Stimulated activated CD8-positive, alpha-beta memory T cell treated with anti-CD3 and anti-CD28 coated beads, Interleukin-15, amount 100 ng/mL, for 24 hours (primary cell): ENCODE measurements around the gene EDAR.

Experiments
- DNase-seq: peaks from one replicate; pipeline ENCODE4 v3.0.0-alpha.2; 2020; ENCODE audit warnings: low read depth

Gene EDAR

DNA sequence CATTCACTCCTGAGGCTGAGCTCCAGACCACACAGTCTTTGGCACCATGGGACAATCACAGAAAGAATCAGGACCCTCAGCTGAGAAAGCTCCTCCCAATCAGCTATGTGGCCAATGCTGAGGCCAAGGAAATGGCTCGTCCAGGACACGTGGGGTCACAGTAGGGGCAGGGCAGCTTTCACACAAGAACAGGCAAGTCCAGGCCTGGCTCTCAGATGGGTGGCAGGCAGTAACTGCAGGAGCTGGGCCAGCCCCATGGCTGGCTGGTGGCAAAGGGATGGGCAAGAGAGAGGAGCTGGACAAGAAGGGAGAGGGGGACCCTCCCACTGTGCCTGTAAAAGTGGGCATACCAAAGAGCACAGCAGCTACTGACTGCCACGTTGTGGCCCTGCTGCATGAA lies 12.2 kb upstream of the EDAR start:
- DNase-seq = no peak

DNA sequence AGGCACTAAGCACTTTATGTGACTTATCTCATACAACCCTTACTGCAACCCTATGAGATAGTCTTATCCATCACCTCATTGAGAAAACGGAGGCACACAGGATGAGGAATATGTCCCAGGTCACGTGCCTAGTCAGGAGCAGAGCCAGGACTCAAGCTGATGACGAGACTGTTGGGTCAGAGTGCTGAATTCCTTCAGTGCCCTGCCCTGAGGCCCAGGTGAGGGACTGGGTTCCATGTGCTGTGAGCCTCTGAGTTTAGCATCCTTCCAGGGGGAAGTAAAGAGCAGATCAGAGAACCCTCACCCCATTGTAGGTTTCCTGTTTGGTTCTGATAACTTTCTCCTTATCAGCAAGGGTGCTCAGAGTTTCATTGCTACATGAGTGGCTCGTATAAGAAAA lies 11.7 kb upstream of the EDAR start:
- DNase-seq = no peak

DNA sequence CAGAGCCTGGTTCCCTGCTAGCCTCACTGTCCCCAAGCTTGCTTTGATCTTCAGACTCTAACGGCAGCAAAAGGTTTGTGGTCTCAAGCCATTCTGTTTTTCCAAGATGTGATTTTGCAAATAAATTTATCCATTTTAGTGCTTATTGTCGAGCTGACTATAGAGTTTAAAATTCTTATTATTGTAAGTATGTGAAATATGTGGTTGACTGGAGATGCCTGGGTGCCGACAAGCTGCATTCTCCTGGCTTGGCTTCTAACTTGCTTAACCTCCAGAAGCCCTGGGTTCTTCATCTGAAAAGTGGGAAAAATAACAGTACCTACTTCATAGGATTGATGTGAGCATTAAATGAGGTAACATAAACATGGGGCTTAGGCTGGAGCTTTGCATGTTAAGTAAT lies 9.9 kb upstream of the EDAR start:
- DNase-seq = no peak

DNA sequence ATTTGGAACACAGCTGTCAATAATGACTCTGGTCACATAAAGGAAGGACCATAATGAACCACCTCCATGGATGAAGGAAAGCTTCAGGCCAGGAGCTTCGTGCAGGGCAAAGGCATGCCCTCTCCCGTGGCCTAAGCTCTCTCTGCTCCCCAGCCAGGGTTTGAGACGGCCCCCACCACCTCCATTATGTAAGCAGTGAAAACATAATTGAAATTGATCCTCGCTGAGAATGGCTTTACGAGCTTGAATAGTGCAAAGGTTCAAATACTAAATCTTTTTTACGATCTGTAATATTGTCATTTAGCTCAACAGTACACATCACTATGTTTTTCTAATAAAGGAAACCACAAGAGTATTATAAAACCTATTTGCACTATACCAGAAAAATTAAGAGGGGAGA lies 5.2 kb upstream of the EDAR start:
- no peak for DNase-seq

DNA sequence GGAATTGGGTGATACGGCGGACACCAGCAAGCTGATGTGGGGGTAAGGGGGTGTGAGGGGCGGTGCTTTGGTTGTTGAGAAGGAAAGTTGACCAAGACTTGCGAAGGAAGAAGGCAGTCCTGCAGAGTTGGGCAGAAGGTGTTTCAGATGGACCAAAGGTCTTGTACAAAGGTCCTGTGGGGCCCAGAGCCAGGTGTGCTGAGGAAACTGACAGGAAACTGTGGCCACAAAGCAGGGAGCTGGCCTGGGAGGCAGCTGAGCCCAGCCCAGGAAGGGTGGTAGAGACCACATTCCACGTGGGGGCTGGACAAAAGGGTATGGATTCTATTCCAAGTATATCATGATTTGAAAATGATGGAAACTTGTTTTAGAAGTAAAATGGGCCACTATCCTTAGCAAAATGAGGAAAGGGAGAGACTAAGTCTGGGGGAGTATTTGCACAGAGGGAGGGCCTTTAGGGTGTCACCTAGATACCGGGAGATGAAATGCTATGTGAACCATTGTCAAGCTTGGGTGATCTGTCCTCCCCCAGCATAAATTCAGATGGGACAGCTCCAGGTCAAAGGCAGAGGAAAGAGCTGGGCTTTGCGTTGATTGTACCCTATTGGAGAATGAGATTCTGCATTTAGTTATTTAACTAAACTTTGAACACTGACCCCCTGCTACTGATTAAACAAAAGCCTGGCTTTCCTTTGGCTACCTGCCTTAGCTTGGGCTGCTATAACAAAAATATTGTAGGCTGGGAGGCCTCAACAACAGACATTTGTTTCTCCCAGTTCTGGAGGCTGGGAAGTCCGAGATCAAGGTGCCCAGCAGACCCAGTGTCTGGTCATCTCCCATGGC lies 4.3 kb upstream of the EDAR start:
- no peak for DNase-seq

DNA sequence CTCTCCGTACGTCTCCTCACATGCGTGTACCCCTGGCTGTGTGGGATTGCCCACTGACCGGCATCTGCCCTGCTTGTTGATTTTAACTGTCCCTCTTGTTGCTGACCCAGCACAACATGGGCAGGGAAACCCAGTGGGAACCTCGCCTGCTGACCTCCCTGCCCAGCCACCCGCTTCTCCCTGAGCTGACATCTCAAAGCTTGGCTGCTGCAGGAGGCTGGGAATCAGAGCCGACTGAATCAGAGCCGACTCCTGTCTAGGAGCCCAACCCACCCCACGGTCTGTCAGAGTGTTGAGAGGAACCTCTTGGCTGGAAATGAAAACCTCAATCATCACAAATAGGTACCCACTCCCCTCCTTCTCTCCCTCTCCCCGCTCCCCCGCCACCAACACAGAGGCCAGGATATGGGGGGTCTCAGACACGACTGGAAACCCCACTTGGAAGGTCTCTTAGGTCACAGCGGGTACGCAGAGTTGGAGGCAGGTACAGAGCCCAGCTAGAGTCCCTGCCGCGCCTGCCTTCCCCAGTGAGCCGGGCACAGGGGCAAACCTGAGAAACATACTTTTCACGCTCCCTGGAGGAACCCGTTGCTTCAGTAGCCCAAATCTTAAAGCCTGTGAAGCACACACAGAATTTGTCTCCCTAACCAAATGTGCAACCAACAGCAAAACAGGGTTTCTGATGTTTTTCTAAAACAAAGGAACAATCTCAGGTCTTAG lies 784 bp downstream of the EDAR start:
- no peak for DNase-seq

DNA sequence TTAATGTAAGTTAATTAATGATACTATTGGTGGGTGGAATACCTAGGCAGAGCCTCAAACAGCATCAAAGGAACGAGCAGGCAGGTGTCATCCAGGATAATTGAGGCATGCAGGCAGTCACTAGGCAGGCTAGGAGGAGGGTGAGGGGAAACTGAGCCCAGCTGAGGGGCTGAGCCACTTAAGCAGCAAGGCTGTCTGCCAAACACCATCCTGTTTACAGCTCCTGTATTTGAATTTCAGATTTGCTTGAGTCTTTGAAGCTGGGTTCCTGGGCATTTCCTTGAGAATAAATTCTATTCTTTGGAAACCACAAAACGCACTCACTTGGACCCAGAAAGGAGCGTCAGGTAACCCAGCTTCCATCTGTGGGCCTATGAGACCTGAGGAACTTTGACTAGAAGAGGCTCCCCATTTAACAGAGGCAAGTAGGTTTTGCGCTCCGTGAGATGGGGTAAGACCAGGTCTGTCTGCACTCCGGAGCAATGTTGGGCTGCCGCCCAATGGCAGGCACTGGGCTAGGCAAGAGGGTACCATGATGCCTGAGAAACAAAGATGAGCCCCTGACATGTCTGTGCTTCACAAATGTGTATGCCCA lies 2.0 kb downstream of the EDAR start:
- no peak for DNase-seq

DNA sequence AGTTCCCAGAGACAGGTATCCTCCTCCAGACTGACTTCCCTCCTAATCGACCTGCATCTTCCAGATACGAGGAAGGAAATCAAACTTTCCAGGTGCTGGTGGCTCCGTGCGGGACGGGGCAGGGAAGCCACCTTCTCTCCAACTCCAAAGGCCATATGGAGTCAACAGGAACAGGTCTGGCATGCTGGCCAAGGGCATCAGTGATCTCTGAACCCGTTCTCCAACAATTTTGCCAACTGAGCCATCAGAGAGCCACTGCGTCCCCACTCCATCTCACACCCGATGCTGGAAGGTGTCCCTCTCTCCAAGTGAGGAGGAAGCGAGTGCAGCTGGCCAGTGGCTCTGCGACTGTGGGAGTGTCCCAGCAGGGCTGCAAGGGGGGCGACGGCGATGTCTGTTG lies 5.4 kb downstream of the EDAR start:
- DNase-seq = no peak

DNA sequence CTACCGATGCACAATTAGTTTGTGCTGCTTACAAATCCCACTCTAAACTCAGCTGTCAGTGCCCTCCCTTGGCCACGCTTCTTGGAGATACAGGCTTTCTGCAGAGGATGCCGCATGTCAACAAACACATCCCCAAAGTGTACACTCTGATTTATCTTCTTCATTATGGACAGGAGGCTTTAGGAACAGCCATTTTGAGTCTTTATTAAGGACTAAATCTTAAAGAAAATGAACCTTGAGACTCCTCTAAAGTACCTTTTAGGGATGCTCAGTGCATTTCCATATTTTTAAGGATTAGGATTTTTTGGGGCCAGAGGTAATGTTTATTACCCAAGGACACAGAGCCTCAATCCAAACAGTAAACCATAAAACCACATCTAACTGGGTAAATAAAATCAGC lies 6.0 kb downstream of the EDAR start:
- DNase-seq = no peak

DNA sequence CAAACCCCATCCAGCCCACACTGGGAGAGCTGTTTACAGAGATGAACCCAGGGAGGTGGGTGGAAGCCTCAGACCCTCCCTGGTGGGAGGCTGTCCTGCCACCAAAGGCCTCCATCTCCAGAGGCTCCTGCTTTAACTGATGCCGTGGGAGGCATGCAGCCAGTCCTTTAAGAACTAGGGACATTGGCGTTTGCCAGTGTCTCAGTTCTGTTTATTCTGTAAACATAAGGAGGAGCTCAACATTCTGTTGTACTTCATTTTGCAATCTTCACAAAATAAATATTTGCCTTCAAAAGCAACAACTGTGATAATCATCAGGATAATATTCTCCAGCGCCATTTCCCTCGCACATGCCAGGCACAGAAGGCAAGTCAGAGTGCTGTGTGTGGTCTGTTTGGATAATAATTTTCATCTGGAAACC lies 6.8 kb downstream of the EDAR start:
- no peak for DNase-seq

DNA sequence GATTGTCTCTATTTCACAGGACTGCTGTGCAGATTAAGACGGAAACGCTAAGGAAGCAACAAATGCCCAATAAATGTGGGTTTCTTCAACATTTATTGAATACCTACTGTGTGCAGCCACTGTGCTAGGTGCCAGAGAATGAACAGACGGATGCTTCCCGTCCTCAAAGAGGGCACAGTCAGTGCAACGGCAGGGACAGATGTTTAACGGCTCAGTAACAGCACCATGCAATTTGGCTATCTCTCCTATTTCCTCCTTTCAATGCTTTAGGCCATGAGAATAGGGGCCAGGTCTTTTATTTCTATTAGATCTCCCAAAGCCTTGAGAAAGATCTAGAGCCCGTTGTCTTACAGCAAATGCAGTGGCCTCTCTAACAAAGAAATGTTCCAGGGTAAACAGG lies 7.2 kb downstream of the EDAR start:
- DNase-seq = no peak

DNA sequence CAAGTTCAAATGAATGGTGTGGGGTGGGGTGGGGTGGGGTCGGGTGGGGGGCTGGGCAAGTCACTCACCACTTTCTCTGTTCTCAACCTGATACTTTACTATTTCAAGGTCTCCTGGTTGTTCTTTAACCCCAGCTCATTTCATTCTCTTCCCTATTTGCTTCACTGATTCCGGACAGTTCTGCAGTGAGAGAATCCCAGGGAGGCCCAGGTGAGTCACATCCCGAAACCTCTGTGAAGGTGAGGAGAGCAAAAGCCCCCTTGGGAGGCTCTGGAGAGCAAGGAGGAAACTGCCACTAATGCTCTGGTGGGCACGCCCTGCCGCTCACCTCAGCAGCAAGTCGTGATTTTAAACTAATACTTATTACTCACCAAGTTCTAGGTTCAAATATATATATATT lies 8.9 kb downstream of the EDAR start:
- DNase-seq = no peak

DNA sequence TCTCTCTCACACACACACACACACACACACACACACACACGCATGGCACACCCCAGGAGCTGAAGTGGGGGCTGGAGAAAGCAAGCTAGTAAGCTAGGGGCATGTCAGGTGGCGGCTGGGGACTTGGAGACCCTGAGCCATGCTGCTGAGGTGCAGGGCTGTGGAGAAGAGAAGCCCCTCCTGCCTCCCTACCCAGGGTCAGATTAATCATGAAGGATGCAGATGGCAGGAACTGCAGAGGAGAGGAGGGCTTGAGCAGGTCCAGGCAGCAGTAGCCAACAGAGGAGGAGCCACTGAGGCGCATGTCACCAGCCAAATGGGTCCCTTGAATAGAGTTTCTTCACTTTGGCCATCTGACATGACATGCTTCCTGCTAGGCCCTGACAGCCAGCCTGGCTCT lies 9.6 kb downstream of the EDAR start:
- DNase-seq = no peak

DNA sequence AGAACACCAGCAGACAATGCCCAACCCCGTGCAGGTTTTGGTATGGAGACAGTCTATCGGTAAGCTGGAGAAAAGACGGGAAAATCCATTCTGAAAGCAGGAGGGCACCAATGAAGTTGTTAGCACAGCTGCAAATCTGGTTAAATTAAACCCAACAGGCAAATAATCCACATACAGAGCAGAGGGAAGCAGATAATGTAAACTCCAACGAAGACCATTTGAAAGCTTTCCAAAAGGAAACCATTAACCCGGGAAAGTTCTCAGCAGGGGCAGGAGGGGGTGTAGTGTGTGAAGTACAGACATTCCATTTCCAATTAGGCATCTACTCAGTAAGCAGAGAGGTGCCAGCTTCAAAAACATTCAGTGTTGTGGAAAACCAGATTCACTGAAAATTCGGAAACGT lies 10.3 kb downstream of the EDAR start:
- DNase-seq = no peak

DNA sequence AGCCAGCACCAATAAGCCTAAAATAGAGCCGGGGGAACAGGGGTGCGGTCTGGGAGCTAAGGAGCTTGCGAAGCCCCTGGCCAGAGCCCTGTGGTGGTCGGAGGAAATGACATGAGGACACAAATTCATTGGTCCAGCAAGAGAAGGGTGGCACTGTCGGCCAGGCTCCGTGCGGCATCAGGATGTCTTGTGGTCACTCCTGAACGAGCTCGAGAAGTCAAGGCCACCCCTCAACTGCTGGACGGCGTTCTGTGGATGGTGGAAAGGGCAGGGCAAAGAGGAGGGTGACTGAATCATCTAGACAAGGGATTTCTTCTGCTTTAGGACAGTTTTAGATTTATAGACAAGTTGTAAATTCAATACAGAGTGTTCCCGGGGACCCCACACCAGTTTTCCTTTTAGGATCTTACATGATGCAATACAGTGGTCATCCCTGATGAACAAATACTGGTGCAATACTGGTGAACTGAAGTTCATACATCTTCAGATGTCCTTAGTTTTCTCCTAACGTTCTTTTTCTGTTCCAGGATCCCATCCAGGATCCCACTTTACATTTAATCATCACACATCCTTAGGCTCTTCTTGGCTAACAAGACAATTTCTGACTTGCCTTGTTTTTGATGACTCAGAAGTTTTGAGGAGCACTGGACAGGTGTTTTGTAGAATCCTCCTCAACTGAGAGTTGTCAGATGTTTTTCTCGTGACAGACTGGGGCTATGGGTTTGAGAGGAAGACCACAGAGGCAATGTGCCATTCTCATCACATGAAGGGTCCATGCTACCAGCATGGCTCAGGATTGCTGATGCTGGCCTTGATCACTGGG lies 13.2 kb downstream of the EDAR start:
- DNase-seq = no peak

DNA sequence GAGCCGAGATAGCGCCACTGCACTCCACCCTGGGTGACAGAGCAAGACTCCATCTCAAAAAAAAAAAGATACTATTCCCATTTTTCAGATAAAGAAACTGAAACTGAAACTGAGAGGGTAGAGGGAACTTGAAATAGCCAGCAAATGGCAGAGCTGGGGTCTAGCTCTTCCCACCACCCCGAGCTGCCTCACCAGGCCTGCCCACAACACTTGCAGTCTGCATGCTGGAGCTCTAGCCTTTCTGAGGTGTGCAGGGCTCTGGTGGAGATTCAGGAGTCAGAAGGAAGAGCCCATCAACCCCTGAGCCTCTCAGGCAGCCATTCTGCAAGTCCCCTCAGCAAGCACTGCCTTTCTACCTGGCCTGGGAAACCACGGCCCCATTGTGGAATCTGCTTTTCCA lies 14.3 kb downstream of the EDAR start:
- DNase-seq = no peak

DNA sequence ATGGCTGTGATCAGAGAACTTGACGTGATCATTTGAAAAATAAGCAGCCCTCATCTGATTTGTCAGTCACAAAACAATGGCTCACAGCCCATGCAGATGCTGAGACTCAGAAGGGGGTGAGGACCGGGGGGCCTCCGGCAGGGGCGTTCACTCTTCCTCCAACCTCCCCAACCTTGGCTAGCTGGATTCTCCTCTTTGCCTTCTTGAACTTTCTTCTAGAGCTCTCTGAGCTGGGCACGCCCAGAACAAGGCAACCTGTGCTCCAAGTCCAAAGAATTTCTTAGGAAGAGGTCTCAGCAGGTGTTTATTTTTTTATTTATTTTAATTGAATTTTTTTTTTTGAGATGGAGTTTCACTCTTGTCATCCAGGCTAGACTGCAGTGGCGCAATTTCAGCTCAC lies 16.4 kb downstream of the EDAR start:
- no peak for DNase-seq

DNA sequence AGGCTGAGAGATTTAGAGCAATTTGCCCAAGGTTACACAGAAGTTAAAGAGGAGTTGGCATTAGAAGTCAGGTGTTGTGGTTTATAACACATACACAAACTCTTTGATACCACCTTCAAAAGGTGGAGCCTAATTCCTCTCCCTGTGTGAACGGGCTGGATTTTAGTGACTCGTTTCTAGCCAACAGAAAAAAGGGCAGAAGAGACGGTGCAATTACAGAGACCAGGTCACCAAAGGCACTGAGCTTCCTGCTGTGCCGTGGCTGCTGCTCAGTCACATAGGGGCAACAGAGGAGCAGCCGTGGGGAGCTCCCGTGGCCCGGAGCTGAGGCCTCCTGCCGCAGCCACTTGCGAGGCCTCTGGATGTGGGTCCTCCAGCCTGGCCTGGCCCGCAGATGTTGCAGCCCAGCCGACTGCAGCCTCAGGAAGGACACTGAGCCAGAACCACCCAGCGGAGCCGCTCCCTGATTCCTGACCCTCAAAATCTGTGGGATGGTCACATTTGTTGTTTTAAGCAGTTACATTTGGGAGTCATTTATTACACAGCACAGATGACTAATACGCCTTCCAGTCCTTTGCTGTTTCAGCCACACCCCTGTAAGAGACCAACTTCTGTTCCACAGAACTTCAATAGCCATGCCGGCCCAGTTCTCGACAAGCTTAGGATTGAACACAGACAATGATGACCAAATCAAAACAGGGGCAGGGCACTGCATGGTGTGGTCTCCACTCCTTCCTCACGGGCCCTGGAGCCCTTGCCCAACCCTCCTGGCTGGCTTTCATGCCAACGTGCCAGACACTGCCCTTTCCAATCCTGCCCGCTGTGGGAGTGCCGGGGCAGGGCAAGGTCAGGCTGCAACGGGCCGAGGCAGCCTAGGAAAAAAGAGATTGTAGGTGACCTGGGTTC lies 17.1 kb downstream of the EDAR start:
- no peak for DNase-seq

DNA sequence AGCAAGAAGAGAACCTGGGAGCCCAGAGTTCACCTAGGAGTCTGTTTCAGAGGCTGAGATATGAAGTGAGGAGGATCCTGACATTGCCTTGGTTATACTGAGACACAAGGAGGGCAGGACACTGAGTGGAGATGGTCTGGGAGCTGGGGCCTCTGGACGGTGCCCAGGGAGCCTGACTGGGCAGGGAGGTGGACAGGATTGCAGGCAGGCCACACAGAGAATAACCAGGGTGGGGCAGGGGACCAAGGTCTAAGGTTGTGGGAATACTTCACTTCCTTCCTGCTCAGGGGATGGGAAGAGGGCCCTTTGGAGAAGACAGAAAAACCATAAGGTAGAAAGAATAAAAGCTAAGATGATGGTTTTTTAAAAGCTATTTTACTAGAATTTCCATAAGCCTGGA lies 18.7 kb downstream of the EDAR start:
- DNase-seq = no peak

DNA sequence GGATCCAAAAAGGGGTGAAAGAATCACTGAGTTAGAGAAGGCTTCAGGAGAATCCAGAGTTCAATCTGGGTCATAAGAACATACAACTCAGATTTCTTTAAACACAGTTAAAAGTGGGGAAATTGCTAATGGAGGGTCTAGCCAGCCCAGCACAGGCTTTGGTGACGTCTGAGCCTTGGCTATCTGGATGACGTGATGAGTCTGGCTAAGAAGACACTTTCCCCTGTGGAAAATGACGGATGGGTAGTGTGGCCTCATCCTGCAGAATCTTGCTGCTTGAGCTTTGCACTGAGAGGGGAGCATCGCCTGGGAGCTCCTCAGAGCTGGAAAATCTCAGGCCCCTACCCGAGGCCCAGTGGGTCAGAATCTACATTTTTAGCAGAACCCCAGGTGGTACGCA lies 19.2 kb downstream of the EDAR start:
- no peak for DNase-seq

DNA sequence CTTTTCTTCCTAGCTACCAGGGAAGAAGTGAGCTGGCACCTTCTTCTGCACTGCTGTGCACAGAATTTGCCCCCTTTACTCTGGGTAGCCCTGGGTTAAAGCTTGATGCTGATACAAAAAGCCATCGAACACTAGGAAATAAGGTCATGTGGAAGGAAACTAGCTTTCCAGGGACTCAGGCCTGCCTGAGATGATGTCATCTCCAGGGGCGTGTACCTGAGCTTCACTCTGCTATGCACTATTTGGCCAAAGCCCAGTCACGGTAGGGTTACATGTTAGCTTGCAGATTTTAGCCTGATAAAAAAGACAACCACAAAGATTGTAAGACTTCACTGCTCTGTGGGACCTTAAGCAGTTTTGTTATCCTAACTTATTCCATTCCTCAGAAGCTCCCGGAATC lies 20.4 kb downstream of the EDAR start:
- DNase-seq = no peak
